Stomach (tissue), 9 donors: ENCODE measurements around the gene RBMS1. TPM values are rescaled to one million over a fixed set of nuclear protein-coding genes. Genes with fewer than 3 reads are reported as not detected.

ENCODE experiments used
- DNase-seq, 2 donors: peaks; one replicate each; pipeline versions ENCODE4 v3.0.0 to v3.0.0-alpha.2; 2013 to 2019
- H3K27ac ChIP-seq, 5 donors: fragments of 200-600 bp in 4 of 5; sonication (generic) in 4 of 5; one replicate each; pipeline ENCODE4 v1.5.1; 2013 to 2019; ENCODE audit warnings: mild to moderate bottlenecking in 1 of 5, moderate library complexity in 1 of 5
- H3K27me3 ChIP-seq, 3 donors: fragments of 200-600 bp; sonication (generic); one replicate each; pipeline ENCODE4 v1.5.1; 2017 to 2019; ENCODE audit warnings: mixed run types in 1 of 3
- H3K36me3 ChIP-seq, 4 donors: fragments of 200-600 bp; sonication (generic); 1 replicate in 3 of 4; 2 replicates in 1 of 4; pipeline ENCODE4 v1.5.1; 2016 to 2019
- H3K4me1 ChIP-seq, 4 donors: fragments of 200-600 bp; sonication (generic); one replicate each; pipeline ENCODE4 v1.5.1; 2016 to 2019
- H3K4me3 ChIP-seq, 4 donors: fragments of 200-600 bp; sonication (generic) in 3 of 4; one replicate each; pipeline ENCODE4 v1.5.1; 2016 to 2019; ENCODE audit warnings: mild to moderate bottlenecking in 1 of 4
- H3K9me3 ChIP-seq, 4 donors: fragments of 200-600 bp; sonication (generic); one replicate each; pipeline ENCODE4 v1.5.1; 2016 to 2019
- EP300 ChIP-seq: sonication (generic); formaldehyde crosslinking; IDR thresholded peaks from one replicate; pipeline ENCODE4 v1.6.1; 2017; ENCODE audit warnings: antibody characterized with exemption
- POLR2A ChIP-seq, 4 donors: fragments of 450-650 bp; IDR thresholded peaks; one replicate each; pipeline ENCODE4 v1.6.1; 2016; ENCODE audit warnings: antibody characterized with exemption in 4 of 4, control low read depth in 2 of 4, mild to moderate bottlenecking in 1 of 4, moderate library complexity in 1 of 4
- POLR2AphosphoS5 ChIP-seq, 3 donors: sonication (generic); formaldehyde crosslinking; IDR thresholded peaks; one replicate each; pipeline ENCODE4 v1.6.1; 2016; ENCODE audit warnings: antibody characterized with exemption in 3 of 3
- WGBS, 5 donors: extraction: QIAGEN DNeasy Blood & Tissue Kit in 3 of 5; methylation state at CpG; one replicate each; pipeline versions ENCODE4 v1.1.5 to v1.1.7; 2013 to 2018; 5-methylcytosine and 5-hydroxymethylcytosine counted together
- intact Hi-C: fragments of 100-400 bp; cut with DNase I; formaldehyde crosslinking; loops from one replicate; pipeline ENCODE4 v1.15.1; 2023; ENCODE audit warnings: low total_unique reads
- polyA plus RNA-seq, 3 donors: library from polyadenylated mRNA; stranded (reverse); fragments of 200-250 nt; gene quantifications; one replicate each; pipeline ENCODE4 v1.2.3, GENCODE V29; 2013
- total RNA-seq, 5 donors: library from RNA; depleted of rRNA; stranded (reverse); fragments of >200 nt; gene quantifications; one replicate each; pipeline versions ENCODE4 v1.1.0 to v1.2.3, GENCODE V29; 2014 to 2016
- TF ChIP-seq, protein P1 (sequence below), 7 experiments: fragments of 450-650 bp in 4 of 7; fragments of 200-600 bp in 3 of 7; sonication (generic) in 3 of 7; IDR thresholded peaks; one replicate each; pipeline ENCODE4 v1.5.1; 2016 to 2019; ENCODE audit warnings: antibody characterized with exemption in 7 of 7, control low read depth in 2 of 7, mild to moderate bottlenecking in 1 of 7
- donor health status: healthy with polysubstance abuse.
- donor health status: Bipolar disorder and iron deficiency.
- donor health status: healthy.

RBMS1 gene
- total and polyA plus RNA-seq, 8 donors, result 4.3 to 134 (median 27.8) TPM

DNA sequence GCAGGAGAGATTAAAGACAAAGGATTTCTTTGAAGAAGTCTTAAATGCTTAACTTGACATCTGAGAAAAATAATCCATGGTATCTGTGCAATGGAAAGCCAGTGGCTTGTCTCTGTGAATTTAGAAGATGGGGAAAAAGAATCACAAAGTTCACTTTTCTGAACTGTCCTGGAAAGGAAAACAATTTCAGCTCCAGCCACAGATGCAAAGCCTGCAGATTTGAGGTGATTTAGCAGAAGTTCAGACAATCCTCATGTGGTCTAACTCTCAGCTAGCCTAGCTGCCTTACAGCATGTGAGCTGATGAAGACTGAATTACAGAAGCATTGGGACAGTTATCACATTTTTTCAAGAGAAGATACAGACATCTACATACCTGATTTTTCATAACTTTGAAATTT lies 166.8 kb downstream of the RBMS1 start:
- no peaks in the 10 kb centered on the region for H3K36me3 ChIP-seq
- no peak overlapping the region for H3K4me3 ChIP-seq
- intact Hi-C loops, result no loop called here
- no peaks in the 10 kb centered on the region for H3K9me3 ChIP-seq
- DNase-seq, result no peak
- H3K27ac ChIP-seq, result no peak overlapping the region
- no peaks in the 10 kb centered on the region for H3K27me3 ChIP-seq
- TF ChIP-seq, protein P1, sequence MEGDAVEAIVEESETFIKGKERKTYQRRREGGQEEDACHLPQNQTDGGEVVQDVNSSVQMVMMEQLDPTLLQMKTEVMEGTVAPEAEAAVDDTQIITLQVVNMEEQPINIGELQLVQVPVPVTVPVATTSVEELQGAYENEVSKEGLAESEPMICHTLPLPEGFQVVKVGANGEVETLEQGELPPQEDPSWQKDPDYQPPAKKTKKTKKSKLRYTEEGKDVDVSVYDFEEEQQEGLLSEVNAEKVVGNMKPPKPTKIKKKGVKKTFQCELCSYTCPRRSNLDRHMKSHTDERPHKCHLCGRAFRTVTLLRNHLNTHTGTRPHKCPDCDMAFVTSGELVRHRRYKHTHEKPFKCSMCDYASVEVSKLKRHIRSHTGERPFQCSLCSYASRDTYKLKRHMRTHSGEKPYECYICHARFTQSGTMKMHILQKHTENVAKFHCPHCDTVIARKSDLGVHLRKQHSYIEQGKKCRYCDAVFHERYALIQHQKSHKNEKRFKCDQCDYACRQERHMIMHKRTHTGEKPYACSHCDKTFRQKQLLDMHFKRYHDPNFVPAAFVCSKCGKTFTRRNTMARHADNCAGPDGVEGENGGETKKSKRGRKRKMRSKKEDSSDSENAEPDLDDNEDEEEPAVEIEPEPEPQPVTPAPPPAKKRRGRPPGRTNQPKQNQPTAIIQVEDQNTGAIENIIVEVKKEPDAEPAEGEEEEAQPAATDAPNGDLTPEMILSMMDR (IDR thresholded peaks at IDR 0.05), result no peak
- no peak for TF ChIP-seq POLR2A (IDR thresholded peaks at IDR 0.05)
- TF ChIP-seq POLR2AphosphoS5 (IDR thresholded peaks at IDR 0.05), result no peak
- TF ChIP-seq EP300, result no peak
- peaks cover 0 to 86% (median 41%) of the 10 kb centered on the region in 4 donors for H3K4me1 ChIP-seq

DNA sequence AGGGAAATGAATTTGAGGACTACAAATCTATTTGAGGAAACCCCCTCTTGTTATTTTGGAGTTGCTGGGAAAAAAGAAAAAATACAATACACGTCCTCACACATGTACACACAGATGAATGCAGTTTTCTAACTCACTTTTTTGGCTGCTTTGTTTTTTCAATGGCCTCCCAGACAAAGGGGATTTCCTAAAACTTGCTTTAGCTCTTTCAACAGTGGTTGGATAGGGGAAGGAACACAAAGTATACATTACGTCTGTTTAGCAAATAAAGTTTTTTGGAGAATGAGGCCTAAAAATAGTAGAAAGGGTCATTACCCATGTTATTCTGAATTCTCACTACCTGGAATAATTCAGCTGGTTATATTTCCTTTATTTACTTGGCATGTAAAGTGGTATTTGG lies 168.2 kb downstream of the RBMS1 start:
- intact Hi-C loops, result no loop called here
- no peak for DNase-seq
- 57 to 80% (median 73%) methylated on average over 2 of the region's 2 CpGs for WGBS, 5 donors

DNA sequence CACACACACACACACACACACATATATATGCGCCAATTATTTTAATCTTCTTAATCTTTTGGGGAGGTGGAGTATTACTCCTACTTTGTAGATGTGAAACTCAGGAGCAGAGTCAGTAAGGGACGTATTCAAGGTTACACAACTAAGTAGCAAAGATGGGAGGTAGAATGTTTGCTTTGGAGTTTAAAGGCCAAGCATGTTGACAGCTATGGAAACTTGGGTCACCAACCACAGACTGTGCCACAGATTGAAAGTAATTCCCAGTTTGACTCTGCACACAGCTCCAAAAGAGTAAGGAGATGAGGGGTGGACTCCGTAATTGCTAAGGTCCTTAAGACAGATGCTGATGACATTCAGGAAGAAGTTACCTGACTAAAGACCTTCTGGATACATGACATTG lies 168.7 kb downstream of the RBMS1 start:
- no peak for DNase-seq
- Histone ChIP-seq H3K36me3 (no peaks in the 10 kb centered on the region), H3K4me1 (peaks cover 6 to 89% (median 49%) of the 10 kb centered on the region in 4 donors), H3K9me3 (no peaks in the 10 kb centered on the region), H3K4me3 (no peak overlapping the region), H3K27ac (peak overlapping the region in 1 of 5 donors; percentile 28), H3K27me3 (no peaks in the 10 kb centered on the region)
- intact Hi-C loops, result no loop called here
- TF ChIP-seq EP300, result no peak
- TF ChIP-seq POLR2A (IDR thresholded peaks at IDR 0.05), result no peak
- TF ChIP-seq, protein P1 (IDR thresholded peaks at IDR 0.05), result no peak
- no peak for TF ChIP-seq POLR2AphosphoS5 (IDR thresholded peaks at IDR 0.05)
- 61 to 69% (median 67%) methylated on average over 3 of the region's 3 CpGs for WGBS, 5 donors

More for the DNA sequence above, 168.2 kb downstream of the RBMS1 start:
- Histone ChIP-seq H3K4me3 (no peak overlapping the region), H3K36me3 (no peaks in the 10 kb centered on the region), H3K27me3 (no peaks in the 10 kb centered on the region), H3K9me3 (no peaks in the 10 kb centered on the region), H3K4me1 (peaks cover 6 to 89% (median 49%) of the 10 kb centered on the region in 4 donors), H3K27ac (peak overlapping the region in 1 of 5 donors; percentile 28)
- TF ChIP-seq POLR2A (IDR thresholded peaks at IDR 0.05) (no peak), EP300 (no peak), POLR2AphosphoS5 (IDR thresholded peaks at IDR 0.05) (no peak)
- TF ChIP-seq, protein P1 (IDR thresholded peaks at IDR 0.05), result no peak

DNA sequence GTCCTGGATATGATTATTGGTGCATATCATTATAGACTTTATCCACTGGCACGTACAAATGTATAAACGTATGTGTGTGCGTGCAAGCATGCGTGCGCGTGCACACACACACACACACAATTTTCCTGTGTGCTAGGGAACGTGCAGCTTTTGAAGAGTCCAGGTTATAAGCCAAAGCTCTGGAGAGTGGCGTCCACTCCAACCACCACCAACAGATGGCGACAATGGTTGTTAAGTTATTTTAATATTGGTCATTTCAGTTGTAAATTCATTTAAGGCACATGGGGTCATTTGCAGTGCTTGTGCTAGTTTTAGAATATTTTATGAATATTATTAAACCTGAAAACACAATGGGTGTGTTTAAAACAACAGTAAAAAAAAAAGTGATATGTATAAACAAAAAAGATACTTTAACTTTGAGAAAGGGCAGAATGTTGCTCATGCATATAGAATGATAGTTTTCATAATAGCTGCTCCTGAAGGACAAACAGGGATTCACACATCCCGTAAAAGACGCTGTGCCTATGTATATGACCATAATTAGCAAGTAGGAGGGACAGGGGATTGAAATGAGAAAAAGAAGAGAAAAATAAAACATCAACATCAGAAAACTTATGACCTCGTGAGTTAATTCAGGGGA lies 169.3 kb downstream of the RBMS1 start:
- Histone ChIP-seq H3K9me3 (no peaks in the 10 kb centered on the region), H3K27me3 (no peaks in the 10 kb centered on the region), H3K4me3 (no peak overlapping the region), H3K4me1 (peaks cover 6 to 84% (median 48%) of the 10 kb centered on the region in 4 donors), H3K27ac (no peak overlapping the region), H3K36me3 (no peaks in the 10 kb centered on the region)
- DNase-seq, result peak; percentile 63 to 78
- TF ChIP-seq POLR2A (IDR thresholded peaks at IDR 0.05) (no peak), EP300 (no peak)
- TF ChIP-seq, protein P1 (IDR thresholded peaks at IDR 0.05), result peak in 5 of 7 experiments; percentile 58 to 69 (median 62)
- 42 to 52% (median 47%) methylated on average over 12 of the region's 12 CpGs for WGBS, 5 donors
- intact Hi-C loops, result no loop called here
